Endodermal cell (in vitro differentiated cells): Measurements from ENCODE around the gene ZBTB7C. TPM values are rescaled to one million over a fixed set of nuclear protein-coding genes. Genes with fewer than 3 reads are reported as not detected.

Source experiments
- DNase-seq: peaks from one replicate; pipeline ENCODE4 v3.0.0-alpha.2; 2017
- H3K27ac ChIP-seq: 2 replicates; pipeline ENCODE4 v1.5.1; 2013; ENCODE audit warnings: mild to moderate bottlenecking, low read depth, low read length, moderate library complexity
- H3K27me3 ChIP-seq: 2 replicates; pipeline ENCODE4 v1.6.1; 2013; ENCODE audit warnings: mild to moderate bottlenecking, low read length, moderate library complexity; ENCODE audit not compliant: insufficient read depth, control insufficient read depth, poor library complexity, severe bottlenecking
- H3K36me3 ChIP-seq: 2 replicates; pipeline ENCODE4 v1.7.0; 2013; ENCODE audit warnings: mild to moderate bottlenecking, low read length, moderate library complexity; ENCODE audit not compliant: control insufficient read depth, insufficient read depth
- H3K4me1 ChIP-seq: one replicate; pipeline ENCODE4 v1.7.0; 2013; ENCODE audit warnings: low read length; ENCODE audit not compliant: control insufficient read depth, insufficient read depth
- H3K4me3 ChIP-seq: 2 replicates; pipeline ENCODE4 v1.5.1; 2013; ENCODE audit warnings: mild to moderate bottlenecking, low read length, moderate library complexity
- H3K9ac ChIP-seq: 2 replicates; pipeline ENCODE4 v1.6.1; 2013; ENCODE audit warnings: mild to moderate bottlenecking, low read length, moderate library complexity; ENCODE audit not compliant: poor library complexity, severe bottlenecking; ENCODE audit errors: extremely low read depth
- H3K9me3 ChIP-seq: 2 replicates; pipeline ENCODE4 v1.6.1; 2013; ENCODE audit warnings: mild to moderate bottlenecking, low read length, moderate library complexity; ENCODE audit not compliant: control insufficient read depth
- H3K27ac Mint-ChIP-seq: 2 replicates; pipeline ENCODE4 v1.8.0; 2020; ENCODE audit warnings: mixed read lengths
- H3K27me3 Mint-ChIP-seq: 2 replicates; pipeline ENCODE4 v1.8.0; 2021; ENCODE audit warnings: mild to moderate bottlenecking, mixed read lengths; ENCODE audit not compliant: insufficient read depth
- H3K36me3 Mint-ChIP-seq: 2 replicates; pipeline ENCODE4 v1.8.0; 2020; ENCODE audit warnings: low read depth, mixed read lengths
- H3K4me1 Mint-ChIP-seq: 2 replicates; pipeline ENCODE4 v1.8.0; 2020; ENCODE audit warnings: mixed read lengths
- H3K4me3 Mint-ChIP-seq: 2 replicates; pipeline ENCODE4 v1.8.0; 2020; ENCODE audit warnings: mild to moderate bottlenecking, moderate library complexity, mixed read lengths
- H3K9me3 Mint-ChIP-seq: 2 replicates; pipeline ENCODE4 v1.8.0; 2020; ENCODE audit warnings: mild to moderate bottlenecking, mixed read lengths
- WGBS, 2 experiments: methylation state at CpG; one replicate each; pipeline versions ENCODE4 v1.1.5 to v1.1.7; 2013; ENCODE audit warnings: missing lambda C conversion rate in 2 of 2, mixed read lengths in 1 of 2; ENCODE audit not compliant: insufficient coverage in 1 of 2, insufficient read length in 1 of 2; 5-methylcytosine and 5-hydroxymethylcytosine counted together
- total RNA-seq, 2 donors: library from RNA; stranded (reverse); fragmentation: NEBNext Ultra II Directional in 1 of 2; extraction: Animal tissue kit (Norgen Biotek cat#: 25700) in 1 of 2; gene quantifications; 2 replicates in 1 of 2; 3 replicates in 1 of 2; pipeline ENCODE4 v1.2.1, GENCODE V29; 2021
- TF ChIP-seq, protein P1 (sequence below): fragments of 200-600 bp; sonication (generic); conservative IDR thresholded peaks from 2 replicates; pipeline ENCODE4 v1.5.0; 2021; ENCODE audit warnings: antibody characterized with exemption, mild to moderate bottlenecking

ZBTB7C gene
- total RNA-seq, 2 donors from 2014 or later, result 0.31 to 0.62 TPM

DNA sequence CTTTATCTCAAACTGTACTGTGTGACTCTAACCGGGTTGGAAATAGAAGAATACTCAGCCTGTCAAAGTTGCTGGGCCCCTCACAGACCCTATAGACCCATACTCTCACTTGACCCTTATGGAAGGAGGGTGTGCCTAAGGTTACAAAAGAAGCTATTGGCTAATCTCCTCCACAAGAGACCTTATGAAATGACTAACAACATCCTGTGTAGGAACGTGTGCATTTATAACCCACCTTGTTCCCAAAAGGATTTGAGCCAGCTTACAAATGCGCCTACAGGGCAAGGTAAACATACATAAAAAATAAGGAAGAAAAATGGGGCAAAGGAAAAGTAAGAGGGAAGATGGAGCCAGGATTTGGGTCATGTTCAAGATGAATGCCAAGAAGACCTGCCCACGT is 253.3 kb downstream of the ZBTB7C start:
- peaks cover 24% of the 10 kb centered on the region for H3K27me3 ChIP-seq

DNA sequence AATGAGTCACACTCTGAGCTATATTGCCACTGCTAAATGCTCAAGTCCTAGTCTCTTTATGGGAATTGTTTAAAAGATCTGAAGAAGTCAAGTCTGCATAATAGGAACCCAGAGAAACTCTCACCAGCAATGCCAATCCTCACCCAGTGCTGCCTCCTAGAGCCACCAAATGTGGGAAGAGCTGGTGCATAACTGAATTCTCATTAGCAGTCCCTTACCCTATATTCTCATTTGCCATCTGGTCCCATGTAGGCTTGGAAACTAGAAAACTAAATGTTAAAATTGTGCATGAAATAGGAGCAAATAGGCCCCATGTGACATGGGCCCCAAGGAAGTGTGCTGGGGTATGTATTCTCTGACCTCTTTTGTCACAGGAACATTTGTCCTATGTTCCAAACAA is 254.4 kb downstream of the ZBTB7C start:
- Mint-ChIP-seq H3K27me3 (peaks cover 39% of the 10 kb centered on the region), H3K4me3 (no peak overlapping the region), H3K4me1 (no peaks in the 10 kb centered on the region), H3K9me3 (no peaks in the 10 kb centered on the region), H3K27ac (no peak overlapping the region), H3K36me3 (no peaks in the 10 kb centered on the region)
- Histone ChIP-seq H3K4me3 (no peak overlapping the region), H3K9me3 (no peaks in the 10 kb centered on the region), H3K36me3 (no peaks in the 10 kb centered on the region), H3K4me1 (no peaks in the 10 kb centered on the region), H3K27ac (no peak overlapping the region), H3K9ac (no peak overlapping the region), H3K27me3 (peaks cover 14% of the 10 kb centered on the region)
- no peak for DNase-seq
- TF ChIP-seq, protein P1, sequence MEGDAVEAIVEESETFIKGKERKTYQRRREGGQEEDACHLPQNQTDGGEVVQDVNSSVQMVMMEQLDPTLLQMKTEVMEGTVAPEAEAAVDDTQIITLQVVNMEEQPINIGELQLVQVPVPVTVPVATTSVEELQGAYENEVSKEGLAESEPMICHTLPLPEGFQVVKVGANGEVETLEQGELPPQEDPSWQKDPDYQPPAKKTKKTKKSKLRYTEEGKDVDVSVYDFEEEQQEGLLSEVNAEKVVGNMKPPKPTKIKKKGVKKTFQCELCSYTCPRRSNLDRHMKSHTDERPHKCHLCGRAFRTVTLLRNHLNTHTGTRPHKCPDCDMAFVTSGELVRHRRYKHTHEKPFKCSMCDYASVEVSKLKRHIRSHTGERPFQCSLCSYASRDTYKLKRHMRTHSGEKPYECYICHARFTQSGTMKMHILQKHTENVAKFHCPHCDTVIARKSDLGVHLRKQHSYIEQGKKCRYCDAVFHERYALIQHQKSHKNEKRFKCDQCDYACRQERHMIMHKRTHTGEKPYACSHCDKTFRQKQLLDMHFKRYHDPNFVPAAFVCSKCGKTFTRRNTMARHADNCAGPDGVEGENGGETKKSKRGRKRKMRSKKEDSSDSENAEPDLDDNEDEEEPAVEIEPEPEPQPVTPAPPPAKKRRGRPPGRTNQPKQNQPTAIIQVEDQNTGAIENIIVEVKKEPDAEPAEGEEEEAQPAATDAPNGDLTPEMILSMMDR, result peak; percentile 15

More for the DNA sequence above, 253.3 kb downstream of the ZBTB7C start:
- Histone ChIP-seq H3K9ac (no peak overlapping the region), H3K9me3 (no peaks in the 10 kb centered on the region), H3K27ac (no peak overlapping the region), H3K4me1 (no peaks in the 10 kb centered on the region), H3K4me3 (no peak overlapping the region), H3K36me3 (no peaks in the 10 kb centered on the region)
- Mint-ChIP-seq H3K4me1 (peaks cover 3% of the 10 kb centered on the region), H3K4me3 (no peak overlapping the region), H3K36me3 (no peaks in the 10 kb centered on the region), H3K27me3 (peaks cover 49% of the 10 kb centered on the region), H3K9me3 (no peaks in the 10 kb centered on the region), H3K27ac (no peak overlapping the region)
- DNase-seq, result no peak
- WGBS, 2 experiments, result 93 to 100% methylated on average over 2 to 4 of the region's 4 CpGs
- TF ChIP-seq, protein P1, result no peak

DNA sequence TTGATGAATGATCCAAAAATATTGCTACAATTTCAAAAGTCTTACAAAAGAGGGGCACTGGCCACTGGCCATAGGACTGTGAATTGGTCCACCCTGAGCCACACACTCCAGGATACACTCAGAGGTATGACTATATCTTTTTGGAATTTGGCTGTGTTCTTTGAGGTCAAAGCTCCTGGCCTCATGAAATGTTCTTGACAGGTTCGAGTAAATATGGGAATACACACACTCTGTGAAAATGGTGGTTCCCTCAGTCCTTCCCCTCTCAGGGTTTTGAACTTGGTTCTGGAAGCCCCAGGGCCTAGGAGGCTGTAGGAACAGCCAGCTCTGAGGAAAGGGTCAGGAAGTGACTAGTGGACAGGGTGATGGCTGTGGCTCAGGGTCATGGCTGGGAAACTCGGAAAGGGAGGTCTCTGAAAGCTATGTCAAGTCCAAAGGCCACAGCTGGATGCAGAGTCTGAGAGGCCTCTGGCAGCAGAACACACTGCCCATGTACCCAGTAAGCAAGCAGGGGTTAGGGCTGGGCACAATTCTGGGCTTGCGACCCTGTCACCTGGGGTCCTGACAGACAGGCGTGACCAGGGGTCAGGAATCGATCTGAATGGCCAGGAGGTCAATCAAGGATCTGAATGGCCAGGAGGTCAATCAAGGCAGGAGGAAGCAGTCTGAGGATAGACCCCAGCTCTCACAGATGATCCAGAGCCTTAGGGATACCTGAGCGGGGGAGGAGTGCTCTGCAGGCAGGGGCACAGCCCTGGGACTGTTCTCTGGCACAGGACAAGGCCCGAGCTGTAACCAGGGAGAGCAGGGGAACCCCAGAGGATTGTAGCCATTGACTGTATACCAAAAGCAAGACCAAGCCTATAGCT is 255.3 kb downstream of the ZBTB7C start:
- no peak overlapping the region for H3K4me3 Mint-ChIP-seq
- H3K27me3 ChIP-seq, result peaks cover 4% of the 10 kb centered on the region
- H3K4me1 ChIP-seq, result no peaks in the 10 kb centered on the region
- H3K4me3 ChIP-seq, result no peak overlapping the region
- H3K36me3 Mint-ChIP-seq, result no peaks in the 10 kb centered on the region
- H3K27me3 Mint-ChIP-seq, result peaks cover 29% of the 10 kb centered on the region
- no peaks in the 10 kb centered on the region for H3K9me3 Mint-ChIP-seq
- peak; percentile 35 for DNase-seq
- no peak overlapping the region for H3K27ac ChIP-seq
- TF ChIP-seq, protein P1, result no peak
- no peaks in the 10 kb centered on the region for H3K4me1 Mint-ChIP-seq
- H3K36me3 ChIP-seq, result no peaks in the 10 kb centered on the region
- no peaks in the 10 kb centered on the region for H3K9me3 ChIP-seq
- H3K9ac ChIP-seq, result no peak overlapping the region
- 89 to 94% methylated on average over 7 of the region's 7 CpGs for WGBS, 2 experiments
- H3K27ac Mint-ChIP-seq, result no peak overlapping the region
